GM19395 (cell line): ENCODE data around the gene ERFE.

ENCODE experiments used
- ATAC-seq: cut with Tn5 transposase; IDR thresholded peaks from one replicate; pipeline ENCODE4 v1.9.1; 2021; ENCODE audit warnings: mild to moderate bottlenecking, moderate library complexity; ENCODE audit not compliant: unreplicated experiment

ERFE gene

DNA sequence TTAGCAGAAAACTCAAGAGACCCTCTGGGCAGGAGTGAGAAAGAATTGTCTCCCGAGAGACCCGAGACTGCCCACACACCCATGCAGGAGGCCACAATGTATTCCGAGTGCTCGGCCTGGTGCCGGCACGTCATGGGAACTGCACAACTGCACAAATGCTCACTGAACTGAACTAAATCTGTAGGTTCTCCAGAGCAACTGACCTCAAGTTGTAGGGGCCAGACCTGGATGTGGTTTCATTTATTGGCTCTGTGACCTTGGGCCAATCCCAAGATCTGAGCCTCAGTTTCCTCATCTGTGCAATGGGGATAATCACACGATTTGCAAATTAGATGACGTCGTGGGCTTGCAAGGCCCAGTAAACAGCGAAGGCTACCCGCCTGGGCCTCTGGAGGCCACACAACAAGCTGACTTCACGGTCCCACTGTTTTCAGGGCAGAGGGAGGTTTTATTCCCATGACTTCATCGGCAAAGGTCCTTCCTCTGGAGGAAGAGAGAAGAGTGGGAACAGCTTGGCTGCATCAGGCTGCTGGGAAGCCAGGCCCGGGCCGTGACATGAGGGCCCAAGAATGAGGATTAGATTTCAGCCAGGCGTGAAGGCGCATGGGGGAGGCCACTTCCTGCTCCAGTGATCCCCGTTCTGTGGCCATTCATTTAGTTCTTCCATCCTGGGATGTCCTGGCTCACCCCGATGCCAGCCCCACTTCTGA lies 3.6 kb upstream of the ERFE start:
- no peak for ATAC-seq

DNA sequence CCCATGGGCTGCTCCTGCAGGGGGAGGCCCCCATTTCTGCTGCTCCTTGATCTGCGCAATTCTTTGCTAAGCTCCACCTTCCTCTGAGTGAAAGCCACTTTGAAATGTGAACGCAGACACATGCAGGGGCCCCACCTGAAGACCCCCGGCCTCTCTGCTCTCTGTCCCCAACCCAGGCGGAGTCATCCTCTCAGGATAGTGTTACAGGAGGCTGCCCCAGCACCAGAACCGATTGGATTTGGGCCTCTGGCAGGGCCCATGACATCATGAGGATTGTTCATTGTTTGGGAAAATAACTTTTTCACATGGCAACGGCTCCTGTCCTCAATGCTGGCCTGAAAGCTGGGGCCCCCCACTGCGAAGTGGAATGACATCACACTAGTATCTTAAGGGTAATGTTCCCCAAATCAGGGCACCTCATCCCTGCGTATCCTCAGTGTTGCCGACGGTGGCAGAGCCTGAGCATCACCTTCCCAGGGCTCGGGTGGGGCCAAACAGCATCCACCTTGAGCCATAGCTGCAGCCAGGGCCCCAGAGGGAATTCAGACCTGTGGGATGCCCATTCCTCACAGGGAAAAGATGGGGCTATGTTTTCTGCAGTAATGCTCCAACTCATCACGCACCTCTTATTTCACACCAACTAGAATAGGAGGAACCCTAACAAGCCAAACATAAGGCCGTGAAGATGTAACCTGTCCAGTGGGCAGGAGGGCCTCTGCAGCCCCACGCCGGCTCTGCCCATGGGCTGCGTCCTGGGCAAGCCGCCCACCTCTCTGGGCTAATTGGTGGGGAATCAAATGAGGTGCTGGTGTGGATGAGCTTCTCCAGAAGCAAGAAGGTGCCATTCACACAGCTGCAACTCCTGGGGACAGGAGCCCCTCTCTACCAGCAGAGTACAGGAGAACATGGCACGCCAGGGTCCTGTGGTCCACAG lies 2.7 kb upstream of the ERFE start:
- ATAC-seq, result no peak

DNA sequence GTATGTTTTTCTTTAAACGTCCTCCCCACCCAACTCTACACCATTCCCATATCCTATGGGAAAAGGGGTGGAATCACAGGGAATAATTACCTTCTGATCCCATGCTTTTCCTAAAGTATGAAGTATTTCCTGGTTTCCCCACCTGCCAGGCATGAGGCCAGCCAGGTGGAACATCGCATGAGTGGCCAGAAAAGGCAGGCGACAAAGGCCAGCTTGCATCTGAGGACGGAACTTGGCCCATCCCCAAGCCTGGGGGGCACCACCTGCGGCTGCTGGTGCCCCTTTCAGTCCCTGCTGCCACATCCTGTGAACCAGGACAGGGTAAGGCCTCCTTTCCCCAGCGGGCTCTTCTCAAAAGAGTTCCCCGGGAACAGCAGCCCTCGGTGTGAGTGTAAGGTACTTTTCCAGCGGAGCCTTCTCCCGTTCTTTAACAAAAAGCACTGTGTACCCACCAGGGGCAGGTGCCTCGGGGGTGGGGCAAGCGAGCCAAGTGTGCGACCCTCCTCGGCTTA lies 1.2 kb upstream of the ERFE start:
- ATAC-seq, result no peak

DNA sequence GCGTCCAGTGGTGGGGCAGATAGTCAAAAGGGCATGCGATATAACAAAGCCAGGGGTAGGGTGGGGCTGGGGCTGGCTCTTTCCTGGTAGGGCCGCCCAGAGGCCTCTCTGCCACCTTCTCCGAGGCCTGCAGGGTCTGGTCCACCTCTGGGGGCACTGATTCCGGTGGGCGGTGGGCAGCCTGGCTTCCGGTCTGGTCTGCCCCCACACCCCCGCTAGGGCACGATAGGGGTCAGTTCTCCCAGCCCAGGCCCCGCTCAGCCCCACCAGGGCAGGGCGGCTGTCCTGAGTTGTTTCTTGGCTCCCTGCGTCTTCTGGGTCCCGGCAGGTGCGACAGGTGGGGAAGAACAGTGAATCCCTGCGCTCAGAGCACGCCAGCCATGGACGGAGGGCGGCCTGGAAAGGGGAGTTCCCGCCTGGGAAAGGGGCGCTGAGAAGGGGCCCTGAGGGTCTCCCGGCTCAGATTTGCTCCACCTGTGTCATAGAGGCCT lies 707 bp upstream of the ERFE start:
- ATAC-seq, result no peak

DNA sequence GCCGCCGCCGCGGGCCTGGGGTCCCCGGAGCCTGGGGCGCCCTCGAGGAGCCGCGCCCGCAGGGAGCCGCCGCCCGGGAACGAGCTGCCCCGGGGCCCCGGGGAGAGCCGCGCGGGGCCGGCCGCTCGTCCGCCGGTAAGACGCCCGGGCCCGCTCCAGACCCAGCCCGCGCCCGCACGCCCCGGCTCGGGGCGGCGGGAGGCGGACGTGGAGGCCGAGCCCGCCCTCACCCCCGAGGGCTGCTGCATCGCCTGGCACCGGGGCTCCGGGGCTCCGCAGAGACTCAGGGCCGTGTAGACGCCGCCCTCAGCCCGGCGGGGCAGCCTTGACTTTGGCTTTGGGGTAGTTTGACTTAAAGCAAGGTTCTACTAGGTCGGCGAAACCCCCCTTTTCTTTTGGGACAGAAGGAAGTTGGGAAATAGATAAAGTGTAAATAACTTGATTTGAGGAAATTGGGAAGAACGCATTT lies 335 bp downstream of the ERFE start:
- ATAC-seq, result no peak

DNA sequence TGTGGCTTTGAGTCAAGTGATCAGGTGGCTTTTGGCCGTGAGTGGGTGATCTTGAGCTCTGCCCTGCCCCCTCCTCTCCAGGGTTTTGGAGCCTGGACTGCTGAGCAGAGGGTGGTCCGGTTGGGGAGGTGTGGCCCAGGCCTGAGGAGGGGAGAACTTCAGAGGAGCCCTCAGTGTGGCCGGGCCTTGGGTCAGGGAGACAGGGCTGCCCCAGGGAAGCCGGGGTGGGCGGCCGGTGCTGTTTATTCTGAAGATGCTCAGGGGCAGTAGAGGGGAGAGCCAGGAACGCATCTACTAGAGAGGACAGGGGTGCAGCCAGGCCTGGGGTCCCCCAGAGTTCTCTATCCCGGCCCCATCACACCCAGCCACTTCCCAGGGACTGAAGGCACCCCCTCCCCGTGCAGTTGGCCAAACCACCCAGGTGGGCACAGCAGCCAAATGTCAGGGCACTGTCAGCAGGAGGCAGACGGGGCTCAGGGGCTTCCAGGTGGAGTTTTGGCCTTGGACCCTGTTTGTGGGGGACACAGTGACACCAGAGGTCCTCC lies 963 bp downstream of the ERFE start:
- no peak for ATAC-seq

DNA sequence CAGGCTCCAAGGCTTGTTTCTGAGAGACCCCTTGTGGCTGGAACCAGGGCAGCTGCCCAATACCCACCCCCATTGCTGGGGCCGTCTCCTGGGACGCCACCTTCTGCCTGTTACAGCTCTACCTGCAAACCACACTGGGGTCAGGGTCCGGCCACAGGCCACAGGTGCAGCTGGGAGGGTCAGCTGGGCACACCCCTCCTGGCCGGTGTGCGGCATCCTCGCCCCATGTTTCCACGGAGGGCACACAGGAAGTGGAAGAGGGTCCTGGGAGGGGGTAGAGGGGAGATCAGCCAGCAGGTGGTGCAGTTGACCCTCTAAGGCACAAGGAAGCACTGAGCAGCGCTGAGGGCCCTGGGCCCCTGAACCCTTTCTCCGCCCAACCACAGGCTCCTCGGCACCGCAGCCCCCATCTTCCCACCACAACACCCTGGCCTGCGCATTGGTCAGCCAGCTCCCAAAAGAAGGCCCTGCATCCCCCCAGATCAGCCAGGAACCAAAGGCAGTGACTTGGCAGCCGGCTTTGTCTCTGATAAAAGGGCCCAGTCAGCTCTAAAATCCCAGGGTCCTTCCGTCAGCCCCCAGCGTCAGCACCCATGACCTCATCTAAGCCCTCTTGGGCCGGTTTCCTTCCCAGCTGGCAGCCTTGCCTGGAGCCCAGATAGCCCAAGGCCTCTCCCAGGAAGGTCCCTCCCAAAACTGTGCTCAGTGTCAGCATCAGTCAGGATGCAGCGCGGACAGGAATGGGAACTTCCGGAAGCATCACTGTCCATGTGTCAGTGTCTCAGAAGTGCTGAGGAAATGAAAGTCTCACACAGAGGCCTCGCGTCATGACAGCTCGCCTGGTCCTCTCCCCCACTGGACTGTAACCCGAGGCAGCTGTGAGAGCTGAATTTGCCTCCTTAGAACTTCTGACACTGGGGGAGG lies 1.7 kb downstream of the ERFE start:
- ATAC-seq, result no peak

DNA sequence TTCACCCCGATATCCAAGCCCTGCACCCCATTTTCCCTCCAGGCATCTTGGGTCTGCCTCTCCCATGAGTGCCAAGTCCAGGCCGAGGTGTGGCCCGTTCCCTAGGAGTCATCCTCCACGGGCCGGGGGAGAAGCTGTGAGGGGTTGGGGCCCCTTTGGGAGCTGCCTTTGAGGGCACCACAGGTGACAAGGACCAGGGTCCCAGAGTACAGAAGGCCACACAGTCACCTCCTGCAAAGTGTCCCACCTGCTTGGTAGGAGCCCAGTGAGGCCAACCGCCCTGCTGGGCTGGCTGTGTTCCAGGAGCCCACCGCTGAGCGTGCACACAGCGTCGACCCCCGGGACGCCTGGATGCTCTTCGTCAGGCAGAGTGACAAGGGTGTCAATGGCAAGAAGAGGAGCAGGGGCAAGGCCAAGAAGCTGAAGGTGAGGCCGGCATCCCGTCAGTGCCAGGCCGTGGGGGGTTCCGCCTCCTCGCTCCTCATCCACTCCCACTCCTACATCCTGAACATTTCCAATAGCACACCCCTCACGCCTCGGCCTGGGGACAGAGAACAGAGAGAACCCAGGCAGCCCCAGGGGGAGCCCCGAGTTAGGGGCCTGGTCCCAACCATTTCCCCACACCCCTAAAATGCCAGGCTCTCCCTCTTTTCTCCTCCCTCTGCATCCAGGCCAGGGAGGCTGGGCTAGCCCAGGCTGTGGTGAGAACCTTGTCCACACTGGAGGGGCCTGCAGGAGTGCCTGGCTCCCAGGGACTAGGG lies 2.7 kb downstream of the ERFE start:
- ATAC-seq, result no peak

DNA sequence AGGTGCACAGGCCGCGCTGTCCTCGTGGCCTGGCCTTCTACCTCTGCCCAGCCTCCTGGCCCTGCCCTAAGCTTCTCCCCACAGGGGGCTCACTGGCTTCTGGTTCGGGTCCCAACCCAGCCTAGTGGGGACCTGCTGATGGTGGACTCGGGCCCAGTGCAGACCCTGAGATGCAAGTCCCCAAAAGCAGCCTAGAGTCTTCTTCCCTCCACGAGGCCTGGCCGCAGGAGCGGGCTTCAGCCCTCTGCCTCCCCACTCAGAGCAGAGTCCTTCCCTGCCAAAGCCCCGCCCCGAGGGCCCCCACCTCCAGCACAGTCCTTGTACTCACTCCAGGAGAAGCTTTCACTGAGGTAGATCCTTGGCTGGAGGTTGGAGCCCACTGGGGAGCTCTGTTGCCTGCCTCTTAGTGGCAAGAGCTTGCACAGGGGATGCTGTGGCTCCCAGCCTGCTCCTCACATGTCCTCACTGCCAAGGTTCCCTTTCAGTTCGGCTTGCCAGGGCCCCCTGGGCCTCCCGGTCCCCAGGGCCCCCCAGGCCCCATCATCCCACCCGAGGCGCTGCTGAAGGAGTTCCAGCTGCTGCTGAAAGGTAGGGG lies 3.6 kb downstream of the ERFE start:
- no peak for ATAC-seq

DNA sequence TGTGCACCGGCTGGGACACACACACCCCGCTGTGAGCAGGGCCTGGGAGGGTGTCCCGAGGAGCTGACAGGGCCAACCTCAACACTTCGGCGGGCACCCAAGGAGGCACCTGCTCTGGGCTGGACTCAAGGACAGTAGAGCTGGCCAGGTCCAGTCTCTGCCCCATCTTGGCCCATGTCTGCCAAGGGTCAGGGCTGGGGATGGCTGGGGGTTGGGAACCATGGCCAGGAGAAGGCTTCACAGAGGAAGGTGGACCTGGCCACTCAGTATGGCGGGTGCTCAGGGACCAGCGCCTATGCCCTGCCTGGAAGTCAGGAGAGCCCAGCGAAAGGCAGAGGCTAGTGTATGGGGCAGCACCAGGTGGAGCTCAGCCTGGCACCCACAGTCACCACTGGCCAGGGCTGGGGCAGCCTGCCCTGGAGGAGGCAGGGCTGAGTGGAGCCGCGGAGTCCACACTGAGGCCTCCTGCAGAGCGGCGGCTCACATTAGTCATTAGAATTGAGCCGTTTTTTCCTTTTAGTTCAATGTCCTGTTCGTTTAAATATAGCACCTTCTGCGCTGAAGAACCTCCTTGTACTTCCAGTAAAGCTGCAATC lies 4.2 kb downstream of the ERFE start:
- no peak for ATAC-seq

DNA sequence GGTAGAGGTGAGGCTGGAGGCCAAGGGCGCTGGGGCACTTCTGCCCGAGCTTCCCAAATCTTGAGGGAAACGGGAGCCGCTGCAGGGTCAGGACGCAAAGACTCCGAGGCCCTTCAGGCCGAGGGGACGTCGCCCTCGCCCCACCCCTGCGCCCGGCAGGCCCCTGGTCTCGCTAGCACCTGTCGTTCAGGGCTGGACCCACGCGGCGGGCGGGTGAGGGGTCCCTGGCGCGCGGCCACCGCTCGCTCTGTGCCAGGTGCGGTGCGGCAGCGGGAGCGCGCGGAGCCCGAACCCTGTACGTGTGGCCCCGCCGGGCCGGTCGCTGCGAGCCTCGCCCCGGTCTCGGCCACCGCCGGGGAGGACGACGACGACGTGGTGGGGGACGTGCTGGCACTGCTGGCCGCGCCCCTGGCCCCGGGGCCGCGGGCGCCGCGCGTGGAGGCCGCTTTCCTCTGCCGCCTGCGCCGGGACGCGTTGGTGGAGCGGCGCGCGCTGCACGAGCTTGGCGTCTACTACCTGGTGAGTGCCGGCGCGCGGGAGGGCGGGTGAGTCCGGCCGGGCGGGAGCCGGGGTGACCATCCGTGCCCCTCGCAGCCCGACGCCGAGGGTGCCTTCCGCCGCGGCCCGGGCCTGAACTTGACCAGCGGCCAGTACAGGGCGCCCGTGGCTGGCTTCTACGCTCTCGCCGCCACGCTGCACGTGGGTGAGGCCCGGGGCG lies 4.9 kb downstream of the ERFE start:
- ATAC-seq, result no peak

DNA sequence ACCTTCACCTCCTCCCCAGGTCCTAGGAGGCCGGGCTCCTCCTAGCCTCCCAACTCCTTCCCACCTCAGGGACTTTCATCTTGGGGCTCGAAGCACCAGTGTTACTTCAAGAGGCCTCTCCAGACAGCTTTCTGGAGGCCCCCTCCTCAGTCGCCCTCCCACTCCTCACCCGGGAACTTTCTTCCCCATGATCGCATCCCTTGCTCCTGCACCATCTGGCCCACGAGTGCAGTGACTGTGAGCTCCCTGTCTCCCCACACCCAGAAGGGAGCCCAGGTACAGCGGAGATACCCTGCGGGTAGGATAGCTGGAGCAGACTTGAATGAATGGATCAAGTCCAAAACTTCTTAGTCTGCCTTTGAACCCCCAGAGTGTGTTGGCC lies 6.1 kb downstream of the ERFE start:
- ATAC-seq, result no peak

DNA sequence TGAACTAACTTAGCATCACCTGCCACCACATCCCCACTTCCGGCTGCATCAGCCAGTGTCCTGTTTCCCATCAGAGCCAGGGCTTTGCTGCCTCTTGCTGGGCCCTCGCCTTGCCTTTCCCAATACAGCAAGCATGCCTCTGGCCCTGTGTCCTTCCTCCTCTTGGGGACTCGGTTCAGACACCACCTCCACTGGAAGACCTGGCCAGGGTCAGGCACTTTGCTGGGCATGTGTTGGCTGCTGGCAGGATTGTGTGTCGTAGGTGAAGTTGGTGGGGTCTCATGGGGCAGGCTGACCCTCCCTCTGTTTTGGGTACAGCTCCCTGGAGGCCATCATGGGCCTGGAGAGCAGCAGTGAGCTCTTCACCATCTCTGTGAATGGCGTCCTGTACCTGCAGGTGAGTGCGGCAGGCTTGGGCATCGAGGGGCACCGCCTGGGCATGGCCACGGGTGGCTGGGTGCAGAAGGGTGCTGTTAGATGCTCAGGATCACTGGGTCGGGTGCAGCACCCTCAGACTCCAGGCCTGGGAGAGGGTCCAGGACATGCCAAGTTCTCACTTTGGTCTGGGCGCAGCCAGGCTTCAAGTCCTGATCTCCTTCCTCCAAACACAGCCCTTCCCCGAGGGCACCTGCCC lies 6.6 kb downstream of the ERFE start:
- ATAC-seq, result no peak

DNA sequence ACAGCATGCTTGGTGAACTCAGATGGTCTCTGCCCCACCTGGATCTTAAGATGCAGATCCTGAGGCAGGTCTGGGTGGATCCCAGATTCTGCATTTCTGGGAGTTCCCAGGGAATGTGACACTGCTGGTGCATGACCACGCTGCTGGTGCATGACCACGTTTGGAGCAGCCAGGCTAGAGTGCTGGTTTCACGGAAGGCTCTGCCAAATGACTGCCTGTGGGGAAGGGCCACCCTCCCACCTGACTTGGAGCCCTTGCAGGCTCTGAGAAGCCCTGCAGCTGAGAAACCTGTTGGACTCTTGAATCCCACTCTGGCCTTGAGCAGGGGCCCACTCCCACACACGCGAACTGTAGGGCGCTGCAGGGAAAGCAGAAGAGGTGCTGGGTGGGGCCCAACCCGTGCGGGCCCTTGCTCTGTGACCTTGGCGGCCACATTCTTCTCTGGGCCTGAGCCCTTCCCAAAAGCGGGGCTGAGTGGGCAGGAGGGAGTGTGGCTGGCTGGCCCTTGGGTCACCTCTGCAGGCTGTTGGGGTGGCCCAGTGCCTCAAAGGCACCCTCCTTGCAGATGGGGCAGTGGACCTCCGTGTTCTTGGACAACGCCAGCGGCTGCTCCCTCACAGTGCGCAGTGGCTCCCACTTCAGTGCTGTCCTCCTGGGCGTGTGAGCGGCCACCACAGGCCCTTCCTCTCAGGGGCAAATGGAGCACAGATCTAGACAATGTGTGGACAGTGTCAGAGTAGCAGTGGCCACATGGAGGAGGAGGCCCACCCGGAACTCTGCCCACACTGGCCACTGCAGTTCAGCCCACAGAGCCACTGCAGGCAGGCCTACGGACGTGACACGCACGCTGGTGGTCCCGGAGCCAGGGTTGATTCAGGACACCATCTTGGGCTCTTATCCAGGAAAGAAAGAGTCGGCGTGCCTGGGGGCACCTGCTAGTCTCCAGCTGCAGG lies 7.9 kb downstream of the ERFE start:
- ATAC-seq, result no peak

DNA sequence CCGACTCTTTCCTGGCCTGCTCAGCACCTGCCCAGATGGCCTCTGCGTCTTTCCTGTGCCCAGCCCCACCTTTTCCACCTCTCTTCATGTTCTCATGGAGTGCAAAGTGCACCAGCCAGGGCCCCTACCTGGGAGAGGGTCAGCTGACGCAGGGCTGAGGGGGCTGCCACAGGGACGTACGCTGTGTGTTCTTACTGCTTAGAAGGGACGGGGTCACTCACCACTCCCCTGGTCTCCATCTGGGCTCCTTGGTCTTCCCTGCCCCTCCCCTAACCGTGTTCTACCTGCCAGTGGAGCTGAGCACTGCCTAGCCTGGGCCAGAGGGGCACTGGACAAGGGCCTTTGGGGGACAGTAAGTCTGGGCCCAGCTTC lies 8.6 kb downstream of the ERFE start:
- ATAC-seq, result no peak

DNA sequence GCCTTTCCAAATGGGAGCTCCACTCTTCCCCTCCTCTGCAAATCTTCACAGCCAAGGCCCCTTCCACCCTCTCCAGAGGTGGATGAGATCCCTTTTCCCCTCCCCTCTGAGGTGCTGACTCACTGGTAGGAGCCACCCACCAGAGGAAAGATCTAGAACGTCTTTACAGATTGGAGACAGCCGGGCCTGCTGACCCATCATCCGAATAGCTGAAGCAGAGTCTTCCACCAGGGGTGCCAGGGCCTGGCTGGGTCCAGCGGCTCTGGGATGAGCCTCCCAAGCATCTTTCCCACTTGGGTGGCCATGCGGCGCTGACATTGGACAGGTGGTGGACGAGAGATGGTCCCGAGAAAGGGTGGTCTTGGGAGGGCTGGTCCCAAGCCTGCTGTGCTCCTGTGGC lies 9.0 kb downstream of the ERFE start:
- no peak for ATAC-seq
